ENCODE results near the gene CLTRN. TPM values are rescaled to one million over a fixed set of nuclear protein-coding genes. Genes with fewer than 3 reads are reported as not detected.

Gene CLTRN
- polyA plus RNA-seq, 1 of the 3 experiments (the other 2 are of a cell fraction): 0.16 TPM

DNA sequence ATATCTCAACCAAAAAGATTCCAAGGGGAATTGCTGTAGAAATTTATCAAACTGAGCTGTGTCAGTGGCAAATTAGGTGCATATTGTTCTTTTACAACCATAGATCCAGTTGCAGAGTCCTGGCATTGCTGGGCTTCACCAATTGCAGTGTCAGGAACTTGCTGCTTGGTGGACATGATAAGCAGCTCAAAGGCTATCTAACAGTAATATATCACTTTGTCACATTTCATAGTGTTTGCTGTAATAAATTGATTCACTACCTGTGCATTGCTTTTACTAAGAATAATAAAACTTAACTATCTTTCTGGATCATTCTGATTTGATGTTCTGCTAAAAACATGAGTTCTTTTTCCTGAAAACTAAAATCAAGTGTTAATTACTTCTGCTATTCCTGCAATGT lies 33.0 kb downstream of the CLTRN start:
- DNase-seq: no peak
- Histone ChIP-seq H3K79me2 (ENCODE audit: insufficient read depth) (no peaks in the 10 kb centered on the region), H3K4me3 (ENCODE audit: low read depth in 2 of 2, low read length in 1 of 2) (no peak overlapping the region), H2AFZ (ENCODE audit: low read depth) (no peak overlapping the region), H3K36me3 (replicated peaks in 1 of 2; ENCODE audit: control insufficient read depth in 1 of 2, insufficient read depth in 2 of 2, low read length in 1 of 2) (no peaks in the 10 kb centered on the region), H3K9ac (no peak overlapping the region), H3K4me2 (no peak overlapping the region), H4K20me1 (ENCODE audit: insufficient read depth) (no peaks in the 10 kb centered on the region), H3K9me2 (no peaks in the 10 kb centered on the region), H3K27me3 (ENCODE audit: insufficient read depth) (no peaks in the 10 kb centered on the region), H3K9me3 (no peaks in the 10 kb centered on the region), H3K4me1 (ENCODE audit: control insufficient read depth in 1 of 2, insufficient read depth in 2 of 2, low read depth in 1 of 2, low read length in 1 of 2) (no peaks in the 10 kb centered on the region), H3F3A (replicated peaks; ENCODE audit: insufficient read depth) (no peaks in the 10 kb centered on the region), H3K27ac (ENCODE audit: low read depth in 2 of 2, low read length in 1 of 2) (no peak overlapping the region)
- CTCF ChIA-PET: interaction anchor here (1.5 kb wide), 1 partner anchor 9 kb away, joined by 4 read pairs; no protein-coding TSS in a partner anchor
- TF ChIP-seq POLR2AphosphoS5 (IDR thresholded peaks at IDR 0.05; ENCODE audit: low read depth, low read length): no peak
- TF ChIP-seq RCOR1 (IDR thresholded peaks at IDR 0.05; ENCODE audit: low read length): no peak
- no peak for TF ChIP-seq EP300 (IDR thresholded peaks at IDR 0.05; ENCODE audit: borderline replicate concordance in 1 of 2, low read depth in 1 of 2, low read length in 1 of 2)
- TF ChIP-seq EZH2phosphoT487 (IDR thresholded peaks at IDR 0.05; ENCODE audit: borderline replicate concordance, low read depth): no peak
- POLR2A ChIA-PET: no interaction called here

DNA sequence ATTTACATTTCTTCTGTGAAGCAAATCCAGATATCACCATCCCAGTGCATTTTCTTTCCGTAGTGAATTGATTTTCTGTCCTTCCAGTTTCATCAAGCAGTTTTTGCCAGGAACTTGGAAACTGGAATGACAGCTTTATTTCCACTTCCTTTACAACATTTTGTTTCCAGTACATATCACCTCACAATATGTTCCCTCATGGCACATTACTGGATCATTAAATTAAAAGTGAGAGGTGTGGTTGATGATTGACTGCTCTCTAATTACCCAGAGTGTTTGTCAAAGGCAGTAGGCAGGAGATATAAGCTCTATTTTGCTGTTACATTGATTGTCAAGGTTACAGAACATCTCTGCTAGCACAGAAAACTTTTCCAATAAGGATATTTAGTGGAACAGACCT lies 41.6 kb downstream of the CLTRN start:
- Histone ChIP-seq H3F3A (replicated peaks; ENCODE audit: insufficient read depth) (no peaks in the 10 kb centered on the region), H3K36me3 (replicated peaks in 1 of 2; ENCODE audit: control insufficient read depth in 1 of 2, insufficient read depth in 2 of 2, low read length in 1 of 2) (no peaks in the 10 kb centered on the region), H3K4me1 (ENCODE audit: control insufficient read depth in 1 of 2, insufficient read depth in 2 of 2, low read depth in 1 of 2, low read length in 1 of 2) (no peaks in the 10 kb centered on the region), H3K79me2 (ENCODE audit: insufficient read depth) (no peaks in the 10 kb centered on the region), H3K9ac (no peak overlapping the region), H3K9me3 (no peaks in the 10 kb centered on the region), H2AFZ (ENCODE audit: low read depth) (no peak overlapping the region), H4K20me1 (ENCODE audit: insufficient read depth) (no peaks in the 10 kb centered on the region), H3K4me2 (no peak overlapping the region), H3K27ac (ENCODE audit: low read depth in 2 of 2, low read length in 1 of 2) (no peak overlapping the region), H3K27me3 (ENCODE audit: insufficient read depth) (no peaks in the 10 kb centered on the region), H3K4me3 (ENCODE audit: low read depth in 2 of 2, low read length in 1 of 2) (no peak overlapping the region), H3K9me2 (no peaks in the 10 kb centered on the region)
- ChIA-PET CTCF (no interaction called here), POLR2A (no interaction called here)
- no peak for DNase-seq
- TF ChIP-seq NRF1 (IDR thresholded peaks at IDR 0.05; ENCODE audit: low read depth, low read length): no peak
- TF ChIP-seq, protein P1, sequence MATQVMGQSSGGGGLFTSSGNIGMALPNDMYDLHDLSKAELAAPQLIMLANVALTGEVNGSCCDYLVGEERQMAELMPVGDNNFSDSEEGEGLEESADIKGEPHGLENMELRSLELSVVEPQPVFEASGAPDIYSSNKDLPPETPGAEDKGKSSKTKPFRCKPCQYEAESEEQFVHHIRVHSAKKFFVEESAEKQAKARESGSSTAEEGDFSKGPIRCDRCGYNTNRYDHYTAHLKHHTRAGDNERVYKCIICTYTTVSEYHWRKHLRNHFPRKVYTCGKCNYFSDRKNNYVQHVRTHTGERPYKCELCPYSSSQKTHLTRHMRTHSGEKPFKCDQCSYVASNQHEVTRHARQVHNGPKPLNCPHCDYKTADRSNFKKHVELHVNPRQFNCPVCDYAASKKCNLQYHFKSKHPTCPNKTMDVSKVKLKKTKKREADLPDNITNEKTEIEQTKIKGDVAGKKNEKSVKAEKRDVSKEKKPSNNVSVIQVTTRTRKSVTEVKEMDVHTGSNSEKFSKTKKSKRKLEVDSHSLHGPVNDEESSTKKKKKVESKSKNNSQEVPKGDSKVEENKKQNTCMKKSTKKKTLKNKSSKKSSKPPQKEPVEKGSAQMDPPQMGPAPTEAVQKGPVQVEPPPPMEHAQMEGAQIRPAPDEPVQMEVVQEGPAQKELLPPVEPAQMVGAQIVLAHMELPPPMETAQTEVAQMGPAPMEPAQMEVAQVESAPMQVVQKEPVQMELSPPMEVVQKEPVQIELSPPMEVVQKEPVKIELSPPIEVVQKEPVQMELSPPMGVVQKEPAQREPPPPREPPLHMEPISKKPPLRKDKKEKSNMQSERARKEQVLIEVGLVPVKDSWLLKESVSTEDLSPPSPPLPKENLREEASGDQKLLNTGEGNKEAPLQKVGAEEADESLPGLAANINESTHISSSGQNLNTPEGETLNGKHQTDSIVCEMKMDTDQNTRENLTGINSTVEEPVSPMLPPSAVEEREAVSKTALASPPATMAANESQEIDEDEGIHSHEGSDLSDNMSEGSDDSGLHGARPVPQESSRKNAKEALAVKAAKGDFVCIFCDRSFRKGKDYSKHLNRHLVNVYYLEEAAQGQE (IDR thresholded peaks at IDR 0.05; ENCODE audit: low read depth, low read length): no peak
- no peak for TF ChIP-seq SIN3A (IDR thresholded peaks at IDR 0.05; ENCODE audit: borderline replicate concordance, low read depth, low read length)
- no peak for TF ChIP-seq RXRA (IDR thresholded peaks at IDR 0.05; ENCODE audit: borderline replicate concordance, low read depth)
- 27% methylated on average over 1 of the region's 1 CpG for WGBS (ENCODE audit: low lambda C conversion rate)
